B cell (primary cell): ENCODE data around the gene CYP26A1. TPM values are rescaled to one million over a fixed set of nuclear protein-coding genes. Genes with fewer than 3 reads are reported as not detected.

ENCODE experiments used
- ATAC-seq: fragments of 200-7000 bp; cut with Tn5 transposase; one replicate; pipeline ENCODE4 v1.10.0; 2021; ENCODE audit warnings: low read depth, mild to moderate bottlenecking, moderate number of reproducible peaks, moderate library complexity
- CTCF ChIA-PET: fragments of 350-600 bp; sonication (Branson Sonifier 250); formaldehyde crosslinking; loops from one replicate; lab custom pipeline; 2021; ENCODE audit warnings: antibody characterized with exemption, inconsistent platforms; lab: Charles Lee
- POLR2A ChIA-PET: fragments of 350-600 bp; sonication (Branson Sonifier 250); formaldehyde crosslinking; loops from one replicate; lab custom pipeline; 2021; ENCODE audit warnings: antibody characterized with exemption; lab: Charles Lee
- DNase-seq: peaks from one replicate; pipeline ENCODE4 v3.0.0; 2013
- H2AFZ ChIP-seq: 2 replicates; pipeline ENCODE4 v1.6.1; 2012; ENCODE audit warnings: mild to moderate bottlenecking, low read depth, low read length; ENCODE audit not compliant: insufficient read depth, poor library complexity, severe bottlenecking
- H3K27ac ChIP-seq, 2 donors: 1 replicate in 1 of 2; 2 replicates in 1 of 2; pipeline ENCODE4 v1.5.1; 2012 to 2013; ENCODE audit warnings: low read length in 2 of 2, mild to moderate bottlenecking in 2 of 2, moderate library complexity in 1 of 2
- H3K27me3 ChIP-seq, 4 experiments: fragments of 200-600 bp in 1 of 4; sonication (generic) in 1 of 4; replicated peaks in 1 of 4; 1 replicate in 2 of 4; 2 replicates in 2 of 4; pipeline versions ENCODE4 v1.6.1 to v1.7.0; 2013 to 2016; ENCODE audit warnings: low read length in 3 of 4, mild to moderate bottlenecking in 2 of 4, mixed read lengths in 1 of 4, moderate library complexity in 1 of 4; ENCODE audit not compliant: insufficient read depth in 4 of 4, control insufficient read depth in 3 of 4; ENCODE audit errors: control extremely low read depth in 1 of 4
- H3K36me3 ChIP-seq, 2 experiments: replicated peaks in 1 of 2; 1 replicate in 1 of 2; 2 replicates in 1 of 2; pipeline versions ENCODE4 v1.6.1 to v1.7.1; 2013; ENCODE audit warnings: low read length in 1 of 2; ENCODE audit not compliant: insufficient read depth in 2 of 2, control insufficient read depth in 1 of 2; ENCODE audit errors: control extremely low read depth in 1 of 2, extremely low read depth in 1 of 2
- H3K4me1 ChIP-seq, 2 donors: fragments of 200-600 bp in 1 of 2; sonication (generic) in 1 of 2; 1 replicate in 1 of 2; 2 replicates in 1 of 2; pipeline versions ENCODE4 v1.5.1 to v1.6.1; 2013 to 2017; ENCODE audit warnings: low read length in 2 of 2; ENCODE audit not compliant: control insufficient read depth in 2 of 2, insufficient read depth in 2 of 2
- H3K4me2 ChIP-seq: replicated peaks from 2 replicates; pipeline ENCODE3; 2012; ENCODE audit warnings: mild to moderate bottlenecking, low read depth, low read length; ENCODE audit not compliant: poor library complexity, severe bottlenecking
- H3K4me3 ChIP-seq, 5 experiments: fragments of 200-600 bp in 1 of 5; sonication (generic) in 1 of 5; 1 replicate in 3 of 5; 2 replicates in 2 of 5; pipeline versions ENCODE4 v1.5.1 to v1.7.0; 2011 to 2016; ENCODE audit warnings: low read length in 4 of 5, mild to moderate bottlenecking in 4 of 5, low read depth in 2 of 5, control low read depth in 1 of 5, moderate library complexity in 1 of 5; ENCODE audit not compliant: insufficient read depth in 1 of 5; ENCODE audit errors: control extremely low read depth in 1 of 5, extremely low read depth in 1 of 5
- H3K79me2 ChIP-seq: fragments of 200-600 bp; sonication (generic); one replicate; pipeline ENCODE4 v1.6.0; 2016; ENCODE audit warnings: low read length; ENCODE audit not compliant: control insufficient read depth, insufficient read depth
- H3K9ac ChIP-seq: fragments of 200-600 bp; sonication (generic); 2 replicates; pipeline ENCODE4 v1.6.1; 2017; ENCODE audit warnings: mild to moderate bottlenecking, low read length, moderate library complexity
- H3K9me3 ChIP-seq, 3 donors: one replicate each; pipeline versions ENCODE4 v1.6.1 to v1.7.1; 2013; ENCODE audit warnings: low read length in 2 of 3; ENCODE audit not compliant: control insufficient read depth in 2 of 3, insufficient read depth in 1 of 3; ENCODE audit errors: control extremely low read depth in 1 of 3
- H4K20me1 ChIP-seq: 2 replicates; pipeline ENCODE4 v1.6.0; 2012; ENCODE audit warnings: mild to moderate bottlenecking, low read length; ENCODE audit not compliant: insufficient read depth, control insufficient read depth, poor library complexity, severe bottlenecking
- H3K27ac Mint-ChIP-seq: one replicate; pipeline ENCODE4 v1.8.0; 2021; ENCODE audit warnings: mixed read lengths
- H3K27me3 Mint-ChIP-seq: one replicate; pipeline ENCODE4 v1.8.0; 2021; ENCODE audit warnings: mixed read lengths
- H3K4me1 Mint-ChIP-seq: one replicate; pipeline ENCODE4 v1.8.0; 2021; ENCODE audit warnings: mixed read lengths
- H3K4me3 Mint-ChIP-seq: one replicate; pipeline ENCODE4 v1.8.0; 2021; ENCODE audit warnings: mixed read lengths
- H3K9me3 Mint-ChIP-seq: one replicate; pipeline ENCODE4 v1.8.0; 2022; ENCODE audit warnings: mixed read lengths; ENCODE audit not compliant: insufficient read depth
- CTCF ChIP-seq: fragments of 200-600 bp; IDR thresholded peaks from one replicate; pipeline ENCODE4 v1.8.0; 2022; ENCODE audit warnings: antibody characterized with exemption, mild to moderate bottlenecking
- EZH2 ChIP-seq: IDR thresholded peaks from 2 replicates; pipeline ENCODE4 v1.6.1; 2012; ENCODE audit warnings: borderline replicate concordance, low read depth, mild to moderate bottlenecking, moderate library complexity, low read length; ENCODE audit not compliant: insufficient read depth, poor library complexity, severe bottlenecking
- WGBS: methylation state at CpG from one replicate; pipeline ENCODE4 v1.1.5; 2013; ENCODE audit warnings: missing lambda C conversion rate; ENCODE audit not compliant: insufficient coverage; 5-methylcytosine and 5-hydroxymethylcytosine counted together
- intact Hi-C: fragments of 100-400 bp; cut with micrococcal nuclease; formaldehyde crosslinking; loops from one replicate; pipeline ENCODE4 v1.10.0; 2022
- polyA plus RNA-seq: library from polyadenylated mRNA; depleted of rRNA; stranded (reverse); fragments of >200 nt; gene quantifications from 2 replicates; pipeline ENCODE4 v1.2.3, GENCODE V29; 2012
- total RNA-seq, 2 donors: library from RNA; stranded (reverse); fragments of 120-200 nt in 1 of 2; gene quantifications; 1 replicate in 1 of 2; 2 replicates in 1 of 2; pipeline versions ENCODE4 v1.2.3 to v1.2.4, GENCODE V29; 2013 to 2022

The CYP26A1 gene
- total and polyA plus RNA-seq, 2 donors (not counting 1 experiment from before 2014, with no cell fraction given), result not detected

- H3K36me3 ChIP-seq, result peaks cover 0 to 2% of the 10 kb centered on the region in 2 experiments
- TF ChIP-seq EZH2 (no peak), CTCF (no peak)
- WGBS, result 100% methylated on average over 2 of the region's 5 CpGs
- H4K20me1 ChIP-seq, result no peaks in the 10 kb centered on the region
- ChIA-PET CTCF (no interaction called here), POLR2A (no interaction called here)
- DNase-seq (no peak), ATAC-seq (no peak)
- H3K9ac ChIP-seq, result no peak overlapping the region
- H3K27ac Mint-ChIP-seq, result no peak overlapping the region
- intact Hi-C loops, result no loop called here
- H3K79me2 ChIP-seq, result no peaks in the 10 kb centered on the region
- H3K4me1 Mint-ChIP-seq, result no peaks in the 10 kb centered on the region
- no peak overlapping the region for H2AFZ ChIP-seq
- H3K27ac ChIP-seq, result no peak overlapping the region
- H3K27me3 Mint-ChIP-seq, result no peaks in the 10 kb centered on the region
- peaks cover under 1% of the 10 kb centered on the region for H3K9me3 Mint-ChIP-seq
- H3K4me3 Mint-ChIP-seq, result no peak overlapping the region
- H3K9me3 ChIP-seq, result no peaks in the 10 kb centered on the region
- H3K4me3 ChIP-seq, result no peak overlapping the region
- H3K4me1 ChIP-seq, result no peaks in the 10 kb centered on the region
- no peaks in the 10 kb centered on the region for H3K27me3 ChIP-seq
- H3K4me2 ChIP-seq, result no peak overlapping the region
Measured at GRCh38 chr10:93032105-93032808, 41.4 kb upstream of the CYP26A1 start.

- H3K4me2 ChIP-seq, result no peak overlapping the region
- WGBS, result 100% methylated on average over 1 of the region's 1 CpG
- H3K4me3 ChIP-seq, result no peak overlapping the region
- ATAC-seq, result no peak
- ChIA-PET POLR2A (no interaction called here), CTCF (no interaction called here)
- no peaks in the 10 kb centered on the region for H3K27me3 Mint-ChIP-seq
- H3K27ac Mint-ChIP-seq, result no peak overlapping the region
- H4K20me1 ChIP-seq, result no peaks in the 10 kb centered on the region
- no peaks in the 10 kb centered on the region for H3K9me3 ChIP-seq
- no peaks in the 10 kb centered on the region for H3K79me2 ChIP-seq
- no peak overlapping the region for H2AFZ ChIP-seq
- no peak overlapping the region for H3K4me3 Mint-ChIP-seq
- TF ChIP-seq EZH2 (no peak), CTCF (no peak)
- no peaks in the 10 kb centered on the region for H3K4me1 Mint-ChIP-seq
- DNase-seq, result no peak
- intact Hi-C loops, result no loop called here
- peaks cover 0 to 2% of the 10 kb centered on the region in 2 experiments for H3K36me3 ChIP-seq
- H3K4me1 ChIP-seq, result no peaks in the 10 kb centered on the region
- no peak overlapping the region for H3K27ac ChIP-seq
- no peaks in the 10 kb centered on the region for H3K9me3 Mint-ChIP-seq
- H3K27me3 ChIP-seq, result no peaks in the 10 kb centered on the region
- H3K9ac ChIP-seq, result no peak overlapping the region
Measured at GRCh38 chr10:93032809-93033137, 40.9 kb upstream of the CYP26A1 start.
